ENCODE results near the gene MGLL.

Gene MGLL

DNA sequence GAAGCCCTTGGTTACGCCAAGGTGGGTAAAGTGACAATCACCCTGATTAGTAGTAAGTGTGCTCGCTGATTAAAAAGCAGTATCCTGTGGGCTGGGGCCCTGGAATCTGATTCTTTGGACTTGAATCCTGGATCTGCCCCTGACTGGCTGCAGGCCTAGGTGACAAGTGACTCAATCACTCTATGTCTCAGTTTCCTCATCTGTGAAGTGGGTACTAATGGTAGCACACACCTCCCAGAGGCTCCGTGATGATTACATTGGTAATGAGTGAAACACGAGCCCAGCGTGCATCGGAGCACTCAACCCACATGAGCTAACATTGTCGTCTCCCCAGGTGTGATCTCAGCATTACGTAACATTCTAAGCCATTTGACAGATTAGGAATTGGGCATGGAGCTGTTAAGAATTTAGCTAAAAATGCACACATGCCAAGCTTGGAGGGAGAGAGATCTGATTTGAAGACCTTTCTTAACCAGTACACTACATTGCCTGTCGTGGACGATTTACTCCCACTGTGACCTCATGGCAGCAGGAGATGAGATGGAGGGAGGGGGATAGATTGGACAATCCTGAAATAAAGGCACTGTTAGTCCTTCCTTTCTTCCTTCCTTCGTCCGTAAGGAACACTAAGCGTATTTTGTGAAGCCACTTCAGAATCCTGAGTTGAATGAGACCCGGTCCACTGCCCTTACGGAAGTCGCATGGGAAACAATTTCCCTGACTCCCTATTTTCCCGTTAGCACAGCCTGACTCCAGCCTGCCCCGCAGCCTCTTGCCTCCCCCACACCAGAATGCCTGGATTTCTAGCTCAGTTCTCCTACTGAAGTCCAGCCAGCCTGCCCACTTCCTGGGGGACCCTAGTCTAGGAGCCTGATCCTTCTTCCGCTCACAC, 32.1 kb downstream of the MGLL start:
- Histone ChIP-seq H3K27ac (no peak overlapping the region), H3K36me3 (peaks cover 8% of the 10 kb centered on the region), H3K4me1 (ENCODE audit: control insufficient read depth in 1 of 2, insufficient read depth in 1 of 2, low read depth in 1 of 2, low read length in 1 of 2) (no peaks in the 10 kb centered on the region), H3K27me3 (no peaks in the 10 kb centered on the region), H3K9me3 (no peaks in the 10 kb centered on the region), H3K4me3 (ENCODE audit: low read depth in 1 of 2, low read length in 1 of 2) (no peak overlapping the region)
- TF ChIP-seq, protein P1, sequence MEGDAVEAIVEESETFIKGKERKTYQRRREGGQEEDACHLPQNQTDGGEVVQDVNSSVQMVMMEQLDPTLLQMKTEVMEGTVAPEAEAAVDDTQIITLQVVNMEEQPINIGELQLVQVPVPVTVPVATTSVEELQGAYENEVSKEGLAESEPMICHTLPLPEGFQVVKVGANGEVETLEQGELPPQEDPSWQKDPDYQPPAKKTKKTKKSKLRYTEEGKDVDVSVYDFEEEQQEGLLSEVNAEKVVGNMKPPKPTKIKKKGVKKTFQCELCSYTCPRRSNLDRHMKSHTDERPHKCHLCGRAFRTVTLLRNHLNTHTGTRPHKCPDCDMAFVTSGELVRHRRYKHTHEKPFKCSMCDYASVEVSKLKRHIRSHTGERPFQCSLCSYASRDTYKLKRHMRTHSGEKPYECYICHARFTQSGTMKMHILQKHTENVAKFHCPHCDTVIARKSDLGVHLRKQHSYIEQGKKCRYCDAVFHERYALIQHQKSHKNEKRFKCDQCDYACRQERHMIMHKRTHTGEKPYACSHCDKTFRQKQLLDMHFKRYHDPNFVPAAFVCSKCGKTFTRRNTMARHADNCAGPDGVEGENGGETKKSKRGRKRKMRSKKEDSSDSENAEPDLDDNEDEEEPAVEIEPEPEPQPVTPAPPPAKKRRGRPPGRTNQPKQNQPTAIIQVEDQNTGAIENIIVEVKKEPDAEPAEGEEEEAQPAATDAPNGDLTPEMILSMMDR (IDR thresholded peaks at IDR 0.05) = no peak

DNA sequence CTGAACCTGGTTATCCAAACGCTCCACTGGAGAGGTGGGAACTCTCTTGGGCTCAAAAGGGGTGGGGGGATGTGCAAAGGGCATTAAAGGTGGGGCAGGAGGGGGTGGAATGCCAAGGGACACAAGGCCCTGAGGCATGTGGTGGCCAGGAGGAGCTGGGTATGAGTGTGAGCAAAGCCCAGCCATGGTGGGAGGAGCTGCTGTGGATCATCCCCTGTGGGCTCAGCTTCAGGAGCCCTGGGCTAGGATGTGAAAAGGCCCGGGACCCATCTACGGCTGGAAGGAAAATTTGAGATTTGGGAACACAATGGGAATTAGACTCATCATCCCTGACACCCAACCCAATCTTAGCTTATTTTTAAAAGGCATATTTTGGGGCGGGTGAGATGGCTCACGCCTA, 33.3 kb downstream of the MGLL start:
- H3K36me3 ChIP-seq = peaks cover 8% of the 10 kb centered on the region
- H3K9me3 ChIP-seq = no peaks in the 10 kb centered on the region
- no peaks in the 10 kb centered on the region for H3K27me3 ChIP-seq
- H3K27ac ChIP-seq = no peak overlapping the region
- TF ChIP-seq, protein P1 (IDR thresholded peaks at IDR 0.05) = no peak
- no peak overlapping the region for H3K4me3 ChIP-seq (ENCODE audit: low read depth in 1 of 2, low read length in 1 of 2)
- H3K4me1 ChIP-seq (ENCODE audit: control insufficient read depth in 1 of 2, insufficient read depth in 1 of 2, low read depth in 1 of 2, low read length in 1 of 2) = no peaks in the 10 kb centered on the region

DNA sequence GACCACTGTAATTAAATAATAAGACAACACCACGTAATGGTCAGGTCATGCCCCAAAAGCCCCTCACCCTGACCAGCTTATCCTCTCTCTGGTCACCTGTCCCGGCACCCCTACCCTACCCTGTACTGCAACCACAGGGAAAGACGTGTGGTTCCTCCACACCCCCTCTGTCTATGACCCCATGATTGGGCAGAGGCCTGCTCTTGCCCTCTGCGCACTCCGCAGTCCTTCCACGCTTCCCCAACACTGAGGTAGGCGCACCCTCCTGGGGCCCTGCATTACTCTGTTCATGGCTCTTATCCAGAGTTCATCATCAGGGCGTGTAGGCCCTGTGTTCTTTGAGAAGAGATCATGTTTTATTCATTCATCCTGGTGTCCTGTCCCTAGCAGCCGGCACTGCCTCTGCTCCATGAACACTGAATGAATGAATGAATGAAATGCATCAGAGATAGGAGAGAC, 33.8 kb downstream of the MGLL start:
- Histone ChIP-seq H3K27ac (no peak overlapping the region), H3K4me3 (ENCODE audit: low read depth in 1 of 2, low read length in 1 of 2) (no peak overlapping the region), H3K9me3 (no peaks in the 10 kb centered on the region), H3K36me3 (peaks cover 8% of the 10 kb centered on the region), H3K27me3 (no peaks in the 10 kb centered on the region), H3K4me1 (ENCODE audit: control insufficient read depth in 1 of 2, insufficient read depth in 1 of 2, low read depth in 1 of 2, low read length in 1 of 2) (no peaks in the 10 kb centered on the region)
- TF ChIP-seq, protein P1 (IDR thresholded peaks at IDR 0.05) = no peak

DNA sequence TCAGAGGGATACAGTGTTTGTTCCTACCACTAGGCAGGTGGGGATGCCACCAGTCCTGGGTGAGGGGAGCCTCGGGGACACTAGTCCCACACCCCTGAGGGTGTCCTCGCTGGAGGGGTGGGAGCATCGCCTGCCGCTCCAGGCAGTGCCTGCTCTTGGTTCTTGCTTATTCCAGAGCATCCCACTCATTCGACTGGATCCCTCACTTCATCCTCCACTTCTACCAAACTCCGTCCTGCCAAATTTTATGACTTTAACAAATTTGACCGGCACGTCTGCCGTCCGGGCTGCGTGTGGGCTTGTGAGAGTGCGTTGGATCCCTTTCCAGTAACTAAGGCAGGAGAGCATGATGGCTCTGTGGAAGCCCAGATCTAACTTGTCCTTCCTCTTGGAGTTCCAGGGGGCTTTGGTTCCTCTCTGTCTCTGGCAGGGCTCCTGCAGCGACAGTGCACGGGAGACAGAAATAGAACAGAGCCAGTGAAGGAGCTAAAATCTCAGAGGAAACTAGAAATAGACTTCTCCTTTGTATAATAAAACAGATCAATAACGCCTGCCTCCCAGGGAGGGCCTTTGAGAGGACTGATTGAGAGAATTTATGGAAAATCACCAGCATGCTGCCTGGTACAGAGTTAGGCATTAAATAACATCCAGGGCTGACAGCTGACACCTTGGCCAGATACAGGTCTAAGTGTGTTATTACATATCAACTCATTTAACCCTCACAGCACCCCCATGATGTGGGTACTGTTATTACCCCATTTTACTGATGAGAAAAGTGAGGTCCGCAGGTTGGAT, 34.5 kb downstream of the MGLL start:
- H3K4me3 ChIP-seq (ENCODE audit: low read depth in 1 of 2, low read length in 1 of 2) = no peak overlapping the region
- TF ChIP-seq, protein P1 (IDR thresholded peaks at IDR 0.05) = no peak
- H3K36me3 ChIP-seq = peaks cover 8% of the 10 kb centered on the region
- H3K4me1 ChIP-seq (ENCODE audit: control insufficient read depth in 1 of 2, insufficient read depth in 1 of 2, low read depth in 1 of 2, low read length in 1 of 2) = no peaks in the 10 kb centered on the region
- H3K27me3 ChIP-seq = no peaks in the 10 kb centered on the region
- no peak overlapping the region for H3K27ac ChIP-seq
- no peaks in the 10 kb centered on the region for H3K9me3 ChIP-seq

DNA sequence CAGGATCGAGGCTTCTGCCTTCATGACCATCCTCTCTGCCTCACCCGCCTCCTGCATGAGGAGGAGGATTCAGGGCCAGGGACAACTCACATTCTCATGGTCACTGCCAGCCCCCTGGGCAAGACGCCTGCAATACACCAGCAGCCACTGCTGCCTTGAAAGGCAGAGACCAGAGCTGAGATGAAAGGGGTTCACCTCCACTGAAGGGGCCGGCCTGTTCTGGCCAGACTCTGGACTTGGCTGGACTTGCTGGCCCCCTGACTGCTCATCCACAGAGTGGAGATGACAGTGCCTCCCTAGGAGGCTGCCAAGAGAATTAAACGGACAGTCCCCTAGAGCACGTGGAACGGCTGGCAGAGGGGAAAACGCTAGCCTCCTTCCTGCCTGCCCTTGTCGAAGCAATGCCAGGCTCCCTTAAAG, 35.2 kb downstream of the MGLL start:
- H3K4me1 ChIP-seq (ENCODE audit: control insufficient read depth in 1 of 2, insufficient read depth in 1 of 2, low read depth in 1 of 2, low read length in 1 of 2) = no peaks in the 10 kb centered on the region

More for the DNA sequence above, 35.2 kb downstream of the MGLL start:
- Histone ChIP-seq H3K9me3 (no peaks in the 10 kb centered on the region), H3K36me3 (peaks cover 8% of the 10 kb centered on the region), H3K4me3 (ENCODE audit: low read depth in 1 of 2, low read length in 1 of 2) (no peak overlapping the region), H3K27me3 (no peaks in the 10 kb centered on the region), H3K27ac (no peak overlapping the region)
- TF ChIP-seq, protein P1 (IDR thresholded peaks at IDR 0.05) = no peak
